DOHH2 (cell line): Measurements from ENCODE around the gene ABI3BP.

ENCODE experiments used
- H3F3A ChIP-seq: fragments of 200-600 bp; sonication (generic), shearing (Covaris generic); 2 replicates; pipeline ENCODE4 v1.6.0; 2016; ENCODE audit warnings: antibody characterized with exemption, mild to moderate bottlenecking; ENCODE audit not compliant: control insufficient read depth, insufficient read depth
- H3K27ac ChIP-seq: fragments of 200-600 bp; sonication (generic); 2 replicates; pipeline ENCODE4 v1.5.1; 2014; ENCODE audit warnings: low read depth, mild to moderate bottlenecking, low read length, moderate library complexity
- H3K27me3 ChIP-seq: fragments of 200-600 bp; sonication (generic); 2 replicates; pipeline ENCODE4 v1.6.1; 2014; ENCODE audit warnings: mild to moderate bottlenecking, low read length, mixed read lengths; ENCODE audit not compliant: control insufficient read depth
- H3K36me3 ChIP-seq: fragments of 200-600 bp; sonication (generic); 2 replicates; pipeline ENCODE4 v1.6.1; 2014; ENCODE audit warnings: mild to moderate bottlenecking, low read length, moderate library complexity, mixed read lengths; ENCODE audit not compliant: control insufficient read depth
- H3K4me1 ChIP-seq: fragments of 200-600 bp; sonication (generic); 2 replicates; pipeline ENCODE4 v1.6.1; 2014; ENCODE audit warnings: mild to moderate bottlenecking, low read length, mixed read lengths; ENCODE audit not compliant: control insufficient read depth
- H3K4me2 ChIP-seq: fragments of 200-600 bp; sonication (generic); 2 replicates; pipeline ENCODE4 v1.6.0; 2014; ENCODE audit warnings: mild to moderate bottlenecking, low read length, moderate library complexity
- H3K4me3 ChIP-seq: fragments of 200-600 bp; sonication (generic); 2 replicates; pipeline ENCODE4 v1.5.1; 2014; ENCODE audit warnings: mild to moderate bottlenecking, low read length, mixed read lengths
- H3K79me2 ChIP-seq: fragments of 200-600 bp; sonication (generic); 2 replicates; pipeline ENCODE4 v1.6.1; 2014; ENCODE audit warnings: mild to moderate bottlenecking, low read length, mixed read lengths; ENCODE audit not compliant: control insufficient read depth
- H3K9me2 ChIP-seq: fragments of 200-600 bp; sonication (generic); replicated peaks from 2 replicates; pipeline ENCODE4 v1.6.1; 2014; ENCODE audit warnings: mild to moderate bottlenecking, low read length, mixed read lengths; ENCODE audit not compliant: control insufficient read depth
- H3K9me3 ChIP-seq: fragments of 200-600 bp; sonication (generic); 2 replicates; pipeline ENCODE4 v1.6.1; 2014; ENCODE audit warnings: antibody characterized with exemption, low read length, mixed read lengths; ENCODE audit not compliant: control insufficient read depth, insufficient read depth
- H4K20me1 ChIP-seq: fragments of 200-600 bp; sonication (generic); 2 replicates; pipeline ENCODE4 v1.6.0; 2014; ENCODE audit warnings: low read depth, mild to moderate bottlenecking, antibody characterized with exemption, low read length, moderate library complexity; ENCODE audit not compliant: control insufficient read depth, insufficient read depth
- EZH2phosphoT487 ChIP-seq: fragments of 200-600 bp; sonication (generic); IDR thresholded peaks from 2 replicates; pipeline ENCODE4 v1.6.1; 2017; ENCODE audit warnings: borderline replicate concordance, mild to moderate bottlenecking, antibody characterized with exemption, low read length, moderate library complexity, mixed read lengths
- TF ChIP-seq, protein P1 (sequence below): fragments of 200-600 bp; sonication (generic); IDR thresholded peaks from one replicate; pipeline ENCODE4 v1.5.1; 2014; ENCODE audit warnings: antibody characterized with exemption, mild to moderate bottlenecking, low read depth, low read length; ENCODE audit not compliant: poor library complexity, severe bottlenecking

The ABI3BP gene

GRCh38 chr3:100789579-100789978 lies 203.6 kb downstream of the ABI3BP start:
- TF ChIP-seq, protein P1, sequence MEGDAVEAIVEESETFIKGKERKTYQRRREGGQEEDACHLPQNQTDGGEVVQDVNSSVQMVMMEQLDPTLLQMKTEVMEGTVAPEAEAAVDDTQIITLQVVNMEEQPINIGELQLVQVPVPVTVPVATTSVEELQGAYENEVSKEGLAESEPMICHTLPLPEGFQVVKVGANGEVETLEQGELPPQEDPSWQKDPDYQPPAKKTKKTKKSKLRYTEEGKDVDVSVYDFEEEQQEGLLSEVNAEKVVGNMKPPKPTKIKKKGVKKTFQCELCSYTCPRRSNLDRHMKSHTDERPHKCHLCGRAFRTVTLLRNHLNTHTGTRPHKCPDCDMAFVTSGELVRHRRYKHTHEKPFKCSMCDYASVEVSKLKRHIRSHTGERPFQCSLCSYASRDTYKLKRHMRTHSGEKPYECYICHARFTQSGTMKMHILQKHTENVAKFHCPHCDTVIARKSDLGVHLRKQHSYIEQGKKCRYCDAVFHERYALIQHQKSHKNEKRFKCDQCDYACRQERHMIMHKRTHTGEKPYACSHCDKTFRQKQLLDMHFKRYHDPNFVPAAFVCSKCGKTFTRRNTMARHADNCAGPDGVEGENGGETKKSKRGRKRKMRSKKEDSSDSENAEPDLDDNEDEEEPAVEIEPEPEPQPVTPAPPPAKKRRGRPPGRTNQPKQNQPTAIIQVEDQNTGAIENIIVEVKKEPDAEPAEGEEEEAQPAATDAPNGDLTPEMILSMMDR: no peak
- no peak for TF ChIP-seq EZH2phosphoT487

DNA sequence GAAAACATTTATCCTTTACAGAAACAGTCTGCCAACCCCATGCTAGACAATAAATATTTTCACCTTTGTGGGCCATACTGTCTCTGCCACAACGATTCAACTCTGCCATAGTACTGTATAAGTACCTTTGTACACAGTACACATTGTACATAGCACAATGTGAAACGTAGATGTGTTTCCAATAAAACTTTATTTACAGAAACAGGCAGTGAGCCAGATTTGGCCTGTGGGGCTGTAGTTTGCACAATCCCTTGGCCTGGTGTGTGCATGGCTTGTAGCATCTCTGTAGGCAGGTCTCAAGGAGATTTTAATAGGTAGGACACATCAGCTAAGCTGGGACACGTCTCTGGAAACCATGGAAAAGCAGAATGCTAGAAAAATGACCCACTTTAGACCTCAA lies 209.6 kb downstream of the ABI3BP start:
- Histone ChIP-seq H3K27ac (no peak overlapping the region), H3K36me3 (no peaks in the 10 kb centered on the region), H3K79me2 (no peaks in the 10 kb centered on the region), H4K20me1 (no peaks in the 10 kb centered on the region), H3K4me3 (no peak overlapping the region), H3K9me2 (no peaks in the 10 kb centered on the region), H3K4me1 (no peaks in the 10 kb centered on the region), H3K27me3 (no peaks in the 10 kb centered on the region), H3F3A (no peaks in the 10 kb centered on the region), H3K4me2 (no peak overlapping the region), H3K9me3 (no peaks in the 10 kb centered on the region)
- TF ChIP-seq, protein P1: no peak
- no peak for TF ChIP-seq EZH2phosphoT487

More at GRCh38 chr3:100789579-100789978, 203.6 kb downstream of the ABI3BP start:
- no peaks in the 10 kb centered on the region for H3K27me3 ChIP-seq
- H3K4me3 ChIP-seq: no peak overlapping the region
- no peaks in the 10 kb centered on the region for H3K36me3 ChIP-seq
- no peaks in the 10 kb centered on the region for H3K79me2 ChIP-seq
- H3K9me3 ChIP-seq: no peaks in the 10 kb centered on the region
- H3K9me2 ChIP-seq: no peaks in the 10 kb centered on the region
- no peaks in the 10 kb centered on the region for H3K4me1 ChIP-seq
- H3F3A ChIP-seq: no peaks in the 10 kb centered on the region
- H3K27ac ChIP-seq: no peak overlapping the region
- no peak overlapping the region for H3K4me2 ChIP-seq
- no peaks in the 10 kb centered on the region for H4K20me1 ChIP-seq

- no peaks in the 10 kb centered on the region for H4K20me1 ChIP-seq
- H3K36me3 ChIP-seq: no peaks in the 10 kb centered on the region
- H3K9me3 ChIP-seq: no peaks in the 10 kb centered on the region
- H3K27me3 ChIP-seq: no peaks in the 10 kb centered on the region
- no peaks in the 10 kb centered on the region for H3K4me1 ChIP-seq
- no peak overlapping the region for H3K4me3 ChIP-seq
- no peak overlapping the region for H3K4me2 ChIP-seq
- H3K79me2 ChIP-seq: no peaks in the 10 kb centered on the region
- no peak for TF ChIP-seq EZH2phosphoT487
- TF ChIP-seq, protein P1: no peak
- no peaks in the 10 kb centered on the region for H3K9me2 ChIP-seq
- H3K27ac ChIP-seq: no peak overlapping the region
- H3F3A ChIP-seq: no peaks in the 10 kb centered on the region
Observed at GRCh38 chr3:100782906-100783305, 210.3 kb downstream of the ABI3BP start.
